ENCODE data around the gene TMED8.
A peak's percentile ranks its signal among the peaks of the same experiment; 100 is the strongest.

Gene TMED8

GRCh38 chr14:77409131-77409533 is 32.2 kb upstream of the TMED8 start:
- no peak overlapping the region for H3K4me3 ChIP-seq (ENCODE audit: control insufficient read depth, low read depth, low read length)
- no peak for DNase-seq (ENCODE audit: low read depth)
- TF ChIP-seq CTCF (IDR thresholded peaks at IDR 0.05; ENCODE audit: control insufficient read depth, insufficient read depth, low read depth, low read length, missing control alignments): peak; percentile 33

GRCh38 chr14:77407158-77407557 is 30.3 kb upstream of the TMED8 start:
- peak; percentile 4 for DNase-seq (ENCODE audit: low read depth)
- no peak for TF ChIP-seq CTCF (IDR thresholded peaks at IDR 0.05; ENCODE audit: control insufficient read depth, insufficient read depth, low read depth, low read length, missing control alignments)
- no peak overlapping the region for H3K4me3 ChIP-seq (ENCODE audit: control insufficient read depth, low read depth, low read length)

- no peak overlapping the region for H3K4me3 ChIP-seq (ENCODE audit: control insufficient read depth, low read depth, low read length)
- DNase-seq (ENCODE audit: low read depth): no peak
- TF ChIP-seq CTCF (IDR thresholded peaks at IDR 0.05; ENCODE audit: control insufficient read depth, insufficient read depth, low read depth, low read length, missing control alignments): no peak
These were observed 29.8 kb upstream of the TMED8 start for GRCh38 chr14:77406718-77407117.

- DNase-seq (ENCODE audit: low read depth): no peak
- TF ChIP-seq CTCF (IDR thresholded peaks at IDR 0.05; ENCODE audit: control insufficient read depth, insufficient read depth, low read depth, low read length, missing control alignments): no peak
- no peak overlapping the region for H3K4me3 ChIP-seq (ENCODE audit: control insufficient read depth, low read depth, low read length)
These were observed 29.2 kb upstream of the TMED8 start for GRCh38 chr14:77406086-77406485.

GRCh38 chr14:77403768-77404167 is 26.9 kb upstream of the TMED8 start:
- DNase-seq (ENCODE audit: low read depth): no peak
- no peak for TF ChIP-seq CTCF (IDR thresholded peaks at IDR 0.05; ENCODE audit: control insufficient read depth, insufficient read depth, low read depth, low read length, missing control alignments)
- no peak overlapping the region for H3K4me3 ChIP-seq (ENCODE audit: control insufficient read depth, low read depth, low read length)

GRCh38 chr14:77400216-77400615 is 23.3 kb upstream of the TMED8 start:
- no peak overlapping the region for H3K4me3 ChIP-seq (ENCODE audit: control insufficient read depth, low read depth, low read length)
- no peak for DNase-seq (ENCODE audit: low read depth)
- TF ChIP-seq CTCF (IDR thresholded peaks at IDR 0.05; ENCODE audit: control insufficient read depth, insufficient read depth, low read depth, low read length, missing control alignments): no peak

- TF ChIP-seq CTCF (IDR thresholded peaks at IDR 0.05; ENCODE audit: control insufficient read depth, insufficient read depth, low read depth, low read length, missing control alignments): no peak
- DNase-seq (ENCODE audit: low read depth): no peak
- H3K4me3 ChIP-seq (ENCODE audit: control insufficient read depth, low read depth, low read length): no peak overlapping the region
These were observed 13.3 kb upstream of the TMED8 start for GRCh38 chr14:77390188-77390587.
